HCT116 (cell line): ENCODE data around the gene SYP. TPM values are rescaled to one million over a fixed set of nuclear protein-coding genes. Genes with fewer than 3 reads are reported as not detected.

ENCODE experiments used
- ATAC-seq: fragments of 200-7000 bp; cut with Tn5 transposase; 2 replicates; pipeline ENCODE4 v1.9.1; 2020; ENCODE audit warnings: mild to moderate bottlenecking, moderate library complexity
- BruUV-seq: library from RNA; stranded (reverse); fragments of 400-500 nt; replicated peaks from 2 replicates; lab custom pipeline; 2021; lab: Mats Ljungman, UMichigan
- CTCF ChIA-PET: fragments of 300-600 bp; sonication (Branson Sonifier 250); formaldehyde crosslinking; loops from one replicate; lab custom pipeline; 2021; ENCODE audit warnings: antibody characterized with exemption; lab: Charles Lee
- POLR2A ChIA-PET: fragments of 300-600, 350-600 bp; sonication (Branson Sonifier 250); formaldehyde crosslinking; loops from one replicate; lab custom pipeline; 2021; ENCODE audit warnings: antibody characterized with exemption; lab: Charles Lee
- RAD21 ChIA-PET, 2 experiments: fragments of 300-600 bp; sonication (Branson Sonifier 250); formaldehyde crosslinking; loops; one replicate each; lab custom pipeline; 2023; ENCODE audit warnings: low total read pairs in 2 of 2; ENCODE audit not compliant: uncharacterized antibody in 2 of 2, unreplicated experiment in 2 of 2, low non-redundant PET in 1 of 2; lab: Charles Lee
- DNase-seq: peaks from one replicate; pipeline ENCODE4 v3.0.0-alpha.2; 2010; ENCODE audit warnings: low read depth, low spot score
- H2AFZ ChIP-seq: fragments of 200-600 bp; shearing (Covaris generic), sonication (generic); 2 replicates; pipeline ENCODE4 v1.6.1; 2017; ENCODE audit warnings: low read depth, mixed run types, mixed read lengths, antibody characterized with exemption, low read length; ENCODE audit not compliant: poor library complexity, severe bottlenecking
- H3K27ac ChIP-seq: 2 replicates; pipeline ENCODE4 v1.5.1; 2012; ENCODE audit warnings: low read depth, low read length
- H3K27me3 ChIP-seq: fragments of 200-600 bp; sonication (generic); 2 replicates; pipeline ENCODE4 v1.6.1; 2016; ENCODE audit warnings: mixed run types, low read length, mixed read lengths; ENCODE audit not compliant: insufficient read depth
- H3K36me3 ChIP-seq, 2 experiments: fragments of 200-500 bp in 1 of 2; fragments of 200-600 bp in 1 of 2; sonication (Bioruptor generic) in 1 of 2; sonication (generic) in 1 of 2; 2 replicates each; pipeline versions ENCODE4 v1.5.1 to v1.6.1; 2014 to 2016; ENCODE audit warnings: low read length in 2 of 2, inconsistent platforms in 1 of 2, mixed read lengths in 1 of 2, mixed run types in 1 of 2; ENCODE audit not compliant: insufficient read depth in 2 of 2, control insufficient read depth in 1 of 2
- H3K4me1 ChIP-seq, 2 experiments: fragments of 200-600 bp in 1 of 2; sonication (generic) in 1 of 2; 2 replicates each; pipeline versions ENCODE4 v1.5.1 to v1.6.1; 2012 to 2017; ENCODE audit warnings: low read length in 2 of 2, inconsistent platforms in 1 of 2, mild to moderate bottlenecking in 1 of 2, mixed read lengths in 1 of 2, mixed run types in 1 of 2, moderate library complexity in 1 of 2; ENCODE audit not compliant: insufficient read depth in 2 of 2, control insufficient read depth in 1 of 2
- H3K4me2 ChIP-seq: fragments of 200-600 bp; sonication (generic); 2 replicates; pipeline ENCODE4 v1.6.1; 2017; ENCODE audit warnings: mixed run types, low read length, mixed read lengths
- H3K4me3 ChIP-seq, 2 experiments: fragments of 200-600 bp in 1 of 2; sonication (generic) in 1 of 2; replicated peaks in 1 of 2; 2 replicates each; pipeline ENCODE4 v1.5.1; 2011 to 2016; ENCODE audit warnings: low read length in 2 of 2, control low read depth in 1 of 2, low read depth in 1 of 2, mild to moderate bottlenecking in 1 of 2, mixed read lengths in 1 of 2, mixed run types in 1 of 2
- H3K79me2 ChIP-seq: fragments of 200-600 bp; sonication (generic); 2 replicates; pipeline ENCODE4 v1.6.1; 2017; ENCODE audit warnings: mild to moderate bottlenecking, mixed run types, low read length, moderate library complexity, mixed read lengths; ENCODE audit not compliant: insufficient read depth
- H3K9ac ChIP-seq: fragments of 200-600 bp; sonication (generic); 2 replicates; pipeline ENCODE4 v1.6.1; 2016; ENCODE audit warnings: low read length, mixed read lengths
- H3K9me2 ChIP-seq: fragments of 200-600 bp; sonication (generic), shearing (Covaris generic); 2 replicates; pipeline ENCODE4 v1.6.1; 2017; ENCODE audit warnings: mixed run types, mild to moderate bottlenecking, moderate library complexity; ENCODE audit not compliant: insufficient read depth
- H3K9me3 ChIP-seq, 2 experiments: fragments of 200-500 bp in 1 of 2; fragments of 200-600 bp in 1 of 2; sonication (Bioruptor generic) in 1 of 2; sonication (generic) in 1 of 2; 2 replicates each; pipeline ENCODE4 v1.6.1; 2014 to 2017; ENCODE audit warnings: low read length in 2 of 2, mixed read lengths in 2 of 2, inconsistent platforms in 1 of 2, low read depth in 1 of 2, mild to moderate bottlenecking in 1 of 2, mixed run types in 1 of 2, moderate library complexity in 1 of 2; ENCODE audit not compliant: control insufficient read depth in 1 of 2, insufficient read depth in 1 of 2
- H4K20me1 ChIP-seq: fragments of 200-600 bp; sonication (generic), shearing (Covaris generic); 2 replicates; pipeline ENCODE4 v1.6.1; 2017; ENCODE audit warnings: mixed run types, mild to moderate bottlenecking, moderate library complexity; ENCODE audit not compliant: insufficient read depth
- CBX3 ChIP-seq: IDR thresholded peaks from 2 replicates; pipeline ENCODE4 v1.6.1; 2012; ENCODE audit warnings: low read depth
- ELF1 ChIP-seq: IDR thresholded peaks from 2 replicates; pipeline ENCODE4 v1.6.1; 2012; ENCODE audit warnings: low read depth, borderline replicate concordance
- EZH2 ChIP-seq: fragments of 200-600 bp; sonication (generic); IDR thresholded peaks from 2 replicates; pipeline ENCODE4 v1.6.1; 2017; ENCODE audit warnings: antibody characterized with exemption, mixed run types
- FOSL1 ChIP-seq: IDR thresholded peaks from 2 replicates; pipeline ENCODE4 v1.6.1; 2012; ENCODE audit warnings: low read depth
- JUND ChIP-seq: IDR thresholded peaks from 2 replicates; pipeline ENCODE4 v1.6.1; 2012
- POLR2AphosphoS5 ChIP-seq: IDR thresholded peaks from 2 replicates; pipeline ENCODE4 v1.6.1; 2011; ENCODE audit warnings: mild to moderate bottlenecking, low read depth, low read length, moderate library complexity
- RAD21 ChIP-seq: IDR thresholded peaks from 2 replicates; pipeline ENCODE4 v1.6.1; 2012; ENCODE audit warnings: low read depth, mild to moderate bottlenecking
- SRF ChIP-seq: IDR thresholded peaks from 2 replicates; pipeline ENCODE4 v1.6.1; 2012; ENCODE audit warnings: low read depth
- YY1 ChIP-seq: IDR thresholded peaks from 2 replicates; pipeline ENCODE4 v1.6.1; 2011; ENCODE audit warnings: low read length, low read depth, moderate library complexity, mild to moderate bottlenecking; ENCODE audit not compliant: insufficient replicate concordance; ENCODE audit errors: extremely low read depth
- ZNF274 ChIP-seq: fragments of 200-500 bp; sonication (Bioruptor generic); IDR thresholded peaks from 2 replicates; pipeline ENCODE4 v1.6.1; 2014; ENCODE audit warnings: mild to moderate bottlenecking, low read depth, low read length, inconsistent platforms
- intact Hi-C: fragments of 100-400 bp; cut with micrococcal nuclease; formaldehyde crosslinking; loops from 2 replicates; pipeline ENCODE4 v1.10.0; 2022
- total RNA-seq: library from RNA; stranded (reverse); gene quantifications from one replicate; pipeline ENCODE4 v1.2.1, GENCODE V29; 2021; ENCODE audit not compliant: unreplicated experiment
- TF ChIP-seq, protein P1 (sequence below), 3 experiments: fragments of 200-600 bp in 1 of 3; sonication (generic) in 1 of 3; IDR thresholded peaks in 2 of 3; conservative IDR thresholded peaks in 1 of 3; 2 replicates each; pipeline ENCODE4 v1.5.1; 2012 to 2017; ENCODE audit warnings: low read depth in 2 of 3, low read length in 2 of 3, antibody characterized with exemption in 1 of 3, borderline replicate concordance in 1 of 3, control low read depth in 1 of 3, mild to moderate bottlenecking in 1 of 3, mixed read lengths in 1 of 3, mixed run types in 1 of 3, moderate library complexity in 1 of 3; ENCODE audit not compliant: insufficient read depth in 1 of 3
- TF ChIP-seq, protein P2 (sequence below): IDR thresholded peaks from 2 replicates; pipeline ENCODE4 v1.6.1; 2012; ENCODE audit warnings: low read depth
- TF ChIP-seq, protein P3 (sequence below): IDR thresholded peaks from 2 replicates; pipeline ENCODE4 v1.6.1; 2012

Gene SYP
- total RNA-seq, 1 experiment from 2014 or later, result 1.2 TPM

DNA sequence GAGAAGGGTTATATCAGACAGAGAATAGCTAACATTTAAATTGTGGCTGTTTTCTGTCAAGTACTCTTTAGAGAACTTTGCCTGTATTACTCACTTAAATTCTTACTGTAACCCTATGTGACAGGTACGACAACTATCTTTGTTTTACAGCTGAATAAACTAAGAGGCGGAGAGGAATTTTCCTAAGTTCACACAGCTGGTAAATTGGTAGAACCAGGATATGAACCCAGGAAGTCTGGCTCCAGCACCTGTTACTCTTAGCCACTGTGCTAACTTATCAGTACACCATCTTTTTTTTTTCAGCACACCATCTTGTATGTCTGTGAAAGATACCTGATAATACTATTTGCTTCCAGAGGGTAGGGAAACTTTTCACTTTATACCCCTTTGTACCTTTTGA, 2.0 kb upstream of the SYP start:
- Histone ChIP-seq H3K36me3 (no peaks in the 10 kb centered on the region), H3K4me2 (no peak overlapping the region), H3K4me1 (peaks cover 3 to 6% of the 10 kb centered on the region in 2 experiments), H3K4me3 (no peak overlapping the region), H3K79me2 (no peaks in the 10 kb centered on the region), H3K9ac (no peak overlapping the region), H3K27me3 (no peaks in the 10 kb centered on the region), H4K20me1 (no peaks in the 10 kb centered on the region), H2AFZ (no peak overlapping the region), H3K9me3 (no peaks in the 10 kb centered on the region), H3K27ac (no peak overlapping the region), H3K9me2 (no peaks in the 10 kb centered on the region)
- DNase-seq (no peak), ATAC-seq (no peak)
- no peak for TF ChIP-seq SRF
- no peak for TF ChIP-seq ELF1
- no peak for TF ChIP-seq ZNF274
- TF ChIP-seq, protein P1, sequence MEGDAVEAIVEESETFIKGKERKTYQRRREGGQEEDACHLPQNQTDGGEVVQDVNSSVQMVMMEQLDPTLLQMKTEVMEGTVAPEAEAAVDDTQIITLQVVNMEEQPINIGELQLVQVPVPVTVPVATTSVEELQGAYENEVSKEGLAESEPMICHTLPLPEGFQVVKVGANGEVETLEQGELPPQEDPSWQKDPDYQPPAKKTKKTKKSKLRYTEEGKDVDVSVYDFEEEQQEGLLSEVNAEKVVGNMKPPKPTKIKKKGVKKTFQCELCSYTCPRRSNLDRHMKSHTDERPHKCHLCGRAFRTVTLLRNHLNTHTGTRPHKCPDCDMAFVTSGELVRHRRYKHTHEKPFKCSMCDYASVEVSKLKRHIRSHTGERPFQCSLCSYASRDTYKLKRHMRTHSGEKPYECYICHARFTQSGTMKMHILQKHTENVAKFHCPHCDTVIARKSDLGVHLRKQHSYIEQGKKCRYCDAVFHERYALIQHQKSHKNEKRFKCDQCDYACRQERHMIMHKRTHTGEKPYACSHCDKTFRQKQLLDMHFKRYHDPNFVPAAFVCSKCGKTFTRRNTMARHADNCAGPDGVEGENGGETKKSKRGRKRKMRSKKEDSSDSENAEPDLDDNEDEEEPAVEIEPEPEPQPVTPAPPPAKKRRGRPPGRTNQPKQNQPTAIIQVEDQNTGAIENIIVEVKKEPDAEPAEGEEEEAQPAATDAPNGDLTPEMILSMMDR (IDR thresholded peaks at IDR 0.05 in 2 of 3, conservative IDR thresholded peaks at IDR 0.05 in 1 of 3; ENCODE audit: borderline replicate concordance in 1 of 3, insufficient read depth in 1 of 3, low read depth in 2 of 3, low read length in 2 of 3), result no peak
- no peak for TF ChIP-seq JUND
- TF ChIP-seq EZH2, result no peak
- TF ChIP-seq FOSL1, result no peak
- TF ChIP-seq, protein P2, sequence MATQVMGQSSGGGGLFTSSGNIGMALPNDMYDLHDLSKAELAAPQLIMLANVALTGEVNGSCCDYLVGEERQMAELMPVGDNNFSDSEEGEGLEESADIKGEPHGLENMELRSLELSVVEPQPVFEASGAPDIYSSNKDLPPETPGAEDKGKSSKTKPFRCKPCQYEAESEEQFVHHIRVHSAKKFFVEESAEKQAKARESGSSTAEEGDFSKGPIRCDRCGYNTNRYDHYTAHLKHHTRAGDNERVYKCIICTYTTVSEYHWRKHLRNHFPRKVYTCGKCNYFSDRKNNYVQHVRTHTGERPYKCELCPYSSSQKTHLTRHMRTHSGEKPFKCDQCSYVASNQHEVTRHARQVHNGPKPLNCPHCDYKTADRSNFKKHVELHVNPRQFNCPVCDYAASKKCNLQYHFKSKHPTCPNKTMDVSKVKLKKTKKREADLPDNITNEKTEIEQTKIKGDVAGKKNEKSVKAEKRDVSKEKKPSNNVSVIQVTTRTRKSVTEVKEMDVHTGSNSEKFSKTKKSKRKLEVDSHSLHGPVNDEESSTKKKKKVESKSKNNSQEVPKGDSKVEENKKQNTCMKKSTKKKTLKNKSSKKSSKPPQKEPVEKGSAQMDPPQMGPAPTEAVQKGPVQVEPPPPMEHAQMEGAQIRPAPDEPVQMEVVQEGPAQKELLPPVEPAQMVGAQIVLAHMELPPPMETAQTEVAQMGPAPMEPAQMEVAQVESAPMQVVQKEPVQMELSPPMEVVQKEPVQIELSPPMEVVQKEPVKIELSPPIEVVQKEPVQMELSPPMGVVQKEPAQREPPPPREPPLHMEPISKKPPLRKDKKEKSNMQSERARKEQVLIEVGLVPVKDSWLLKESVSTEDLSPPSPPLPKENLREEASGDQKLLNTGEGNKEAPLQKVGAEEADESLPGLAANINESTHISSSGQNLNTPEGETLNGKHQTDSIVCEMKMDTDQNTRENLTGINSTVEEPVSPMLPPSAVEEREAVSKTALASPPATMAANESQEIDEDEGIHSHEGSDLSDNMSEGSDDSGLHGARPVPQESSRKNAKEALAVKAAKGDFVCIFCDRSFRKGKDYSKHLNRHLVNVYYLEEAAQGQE, result no peak
- no peak for TF ChIP-seq POLR2AphosphoS5
- TF ChIP-seq, protein P3, sequence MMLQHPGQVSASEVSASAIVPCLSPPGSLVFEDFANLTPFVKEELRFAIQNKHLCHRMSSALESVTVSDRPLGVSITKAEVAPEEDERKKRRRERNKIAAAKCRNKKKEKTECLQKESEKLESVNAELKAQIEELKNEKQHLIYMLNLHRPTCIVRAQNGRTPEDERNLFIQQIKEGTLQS, result no peak
- no peak for TF ChIP-seq CBX3
- no peak for TF ChIP-seq RAD21
- TF ChIP-seq YY1, result no peak
- POLR2A ChIA-PET, result interaction anchor here (1.7 kb wide), 1 partner anchor 11 kb away, joined by 8 read pairs; no protein-coding TSS in a partner anchor
- intact Hi-C loops, result no loop called here
- BruUV-seq, result no TSS peak
- CTCF ChIA-PET, result no interaction called here
- RAD21 ChIA-PET, result no interaction called here
